ENCODE measurements around the gene AP5S1.

AP5S1 gene

GRCh38 chr20:3858689-3859088 is 38.3 kb downstream of the AP5S1 start:
- Histone ChIP-seq H3K9me2 (replicated peaks; ENCODE audit: low read depth, low read length) (no peaks in the 10 kb centered on the region), H3F3A (ENCODE audit: low read depth) (no peaks in the 10 kb centered on the region), H3K27me3 (ENCODE audit: insufficient read depth, low read length, poor library complexity, severe bottlenecking) (no peaks in the 10 kb centered on the region), H3K4me2 (ENCODE audit: low read depth, low read length, poor library complexity, severe bottlenecking) (no peak overlapping the region), H3K4me3 (ENCODE audit: low read length, poor library complexity, severe bottlenecking) (no peak overlapping the region), H3K9ac (ENCODE audit: low read depth, low read length, poor library complexity, severe bottlenecking) (no peak overlapping the region), H3K9me3 (ENCODE audit: insufficient read depth, low read depth, low read length) (no peaks in the 10 kb centered on the region), H3K36me3 (ENCODE audit: insufficient read depth, low read length) (peaks cover 35% of the 10 kb centered on the region), H3K4me1 (ENCODE audit: insufficient read depth, low read length, poor library complexity, severe bottlenecking) (no peaks in the 10 kb centered on the region), H4K20me1 (ENCODE audit: insufficient read depth, low read length, poor library complexity, severe bottlenecking) (no peaks in the 10 kb centered on the region), H3K79me2 (ENCODE audit: insufficient read depth, low read length) (no peaks in the 10 kb centered on the region), H2AFZ (ENCODE audit: low read length) (no peak overlapping the region)
- no peak for TF ChIP-seq EZH2phosphoT487 (IDR thresholded peaks at IDR 0.05; ENCODE audit: borderline replicate concordance)
- TF ChIP-seq, protein P1, sequence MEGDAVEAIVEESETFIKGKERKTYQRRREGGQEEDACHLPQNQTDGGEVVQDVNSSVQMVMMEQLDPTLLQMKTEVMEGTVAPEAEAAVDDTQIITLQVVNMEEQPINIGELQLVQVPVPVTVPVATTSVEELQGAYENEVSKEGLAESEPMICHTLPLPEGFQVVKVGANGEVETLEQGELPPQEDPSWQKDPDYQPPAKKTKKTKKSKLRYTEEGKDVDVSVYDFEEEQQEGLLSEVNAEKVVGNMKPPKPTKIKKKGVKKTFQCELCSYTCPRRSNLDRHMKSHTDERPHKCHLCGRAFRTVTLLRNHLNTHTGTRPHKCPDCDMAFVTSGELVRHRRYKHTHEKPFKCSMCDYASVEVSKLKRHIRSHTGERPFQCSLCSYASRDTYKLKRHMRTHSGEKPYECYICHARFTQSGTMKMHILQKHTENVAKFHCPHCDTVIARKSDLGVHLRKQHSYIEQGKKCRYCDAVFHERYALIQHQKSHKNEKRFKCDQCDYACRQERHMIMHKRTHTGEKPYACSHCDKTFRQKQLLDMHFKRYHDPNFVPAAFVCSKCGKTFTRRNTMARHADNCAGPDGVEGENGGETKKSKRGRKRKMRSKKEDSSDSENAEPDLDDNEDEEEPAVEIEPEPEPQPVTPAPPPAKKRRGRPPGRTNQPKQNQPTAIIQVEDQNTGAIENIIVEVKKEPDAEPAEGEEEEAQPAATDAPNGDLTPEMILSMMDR (conservative IDR thresholded peaks at IDR 0.05; ENCODE audit: low read length) = no peak

DNA sequence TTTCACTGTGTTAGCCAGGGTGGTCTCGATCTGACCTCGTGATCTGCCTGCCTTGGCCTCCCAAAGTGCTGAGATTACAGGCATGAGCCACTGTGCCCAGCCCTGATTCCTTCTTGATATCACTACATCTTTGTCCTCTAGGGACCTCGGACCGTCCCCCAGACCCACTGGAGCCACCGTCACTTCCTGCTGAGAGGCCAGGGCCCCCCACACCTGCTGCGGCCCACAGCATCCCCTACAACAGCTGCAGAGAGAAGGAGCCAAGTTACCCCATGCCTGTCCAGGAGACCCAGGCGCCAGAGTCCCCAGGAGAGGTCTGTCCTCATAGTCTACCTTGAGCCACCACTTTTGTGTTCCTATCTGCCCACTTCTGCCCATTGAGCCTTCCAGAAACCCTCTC is 40.8 kb downstream of the AP5S1 start:
- H3K4me1 ChIP-seq (ENCODE audit: insufficient read depth, low read length, poor library complexity, severe bottlenecking) = no peaks in the 10 kb centered on the region
- H3K4me2 ChIP-seq (ENCODE audit: low read depth, low read length, poor library complexity, severe bottlenecking) = no peak overlapping the region
- peaks cover 53% of the 10 kb centered on the region for H3K36me3 ChIP-seq (ENCODE audit: insufficient read depth, low read length)
- H3K9me3 ChIP-seq (ENCODE audit: insufficient read depth, low read depth, low read length) = no peaks in the 10 kb centered on the region
- no peaks in the 10 kb centered on the region for H3K27me3 ChIP-seq (ENCODE audit: insufficient read depth, low read length, poor library complexity, severe bottlenecking)
- no peak overlapping the region for H2AFZ ChIP-seq (ENCODE audit: low read length)
- H3K9me2 ChIP-seq (replicated peaks; ENCODE audit: low read depth, low read length) = no peaks in the 10 kb centered on the region
- no peak overlapping the region for H3K9ac ChIP-seq (ENCODE audit: low read depth, low read length, poor library complexity, severe bottlenecking)
- H3K4me3 ChIP-seq (ENCODE audit: low read length, poor library complexity, severe bottlenecking) = no peak overlapping the region
- no peaks in the 10 kb centered on the region for H3K79me2 ChIP-seq (ENCODE audit: insufficient read depth, low read length)
- H3F3A ChIP-seq (ENCODE audit: low read depth) = no peaks in the 10 kb centered on the region
- H4K20me1 ChIP-seq (ENCODE audit: insufficient read depth, low read length, poor library complexity, severe bottlenecking) = no peaks in the 10 kb centered on the region
- no peak for TF ChIP-seq EZH2phosphoT487 (IDR thresholded peaks at IDR 0.05; ENCODE audit: borderline replicate concordance)
- TF ChIP-seq, protein P1 (conservative IDR thresholded peaks at IDR 0.05; ENCODE audit: low read length) = no peak

DNA sequence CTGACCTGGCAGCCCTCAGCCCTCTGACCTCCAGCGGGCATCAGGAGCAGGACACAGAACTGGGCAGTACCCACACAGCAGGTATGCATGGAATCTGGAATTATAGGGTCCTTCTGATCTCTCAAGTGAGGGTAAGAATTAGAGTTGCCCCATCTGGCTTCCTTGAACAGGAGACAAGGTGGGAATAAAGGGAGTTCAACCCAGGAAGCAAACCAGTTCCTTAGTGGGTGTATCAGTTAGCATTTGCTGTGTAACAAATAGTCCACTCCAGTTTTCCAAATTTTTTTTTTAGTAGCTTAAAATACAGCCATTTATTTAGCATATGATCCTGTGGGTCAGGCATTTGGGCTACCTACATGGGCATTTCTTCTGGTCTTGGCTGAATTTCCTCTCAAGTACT is 42.0 kb downstream of the AP5S1 start:
- Histone ChIP-seq H2AFZ (ENCODE audit: low read length) (no peak overlapping the region), H3K4me1 (ENCODE audit: insufficient read depth, low read length, poor library complexity, severe bottlenecking) (no peaks in the 10 kb centered on the region), H3K9me2 (replicated peaks; ENCODE audit: low read depth, low read length) (no peaks in the 10 kb centered on the region), H3K79me2 (ENCODE audit: insufficient read depth, low read length) (no peaks in the 10 kb centered on the region), H3K27me3 (ENCODE audit: insufficient read depth, low read length, poor library complexity, severe bottlenecking) (no peaks in the 10 kb centered on the region), H4K20me1 (ENCODE audit: insufficient read depth, low read length, poor library complexity, severe bottlenecking) (no peaks in the 10 kb centered on the region), H3K4me2 (ENCODE audit: low read depth, low read length, poor library complexity, severe bottlenecking) (no peak overlapping the region), H3K9ac (ENCODE audit: low read depth, low read length, poor library complexity, severe bottlenecking) (no peak overlapping the region), H3K4me3 (ENCODE audit: low read length, poor library complexity, severe bottlenecking) (no peak overlapping the region), H3F3A (ENCODE audit: low read depth) (no peaks in the 10 kb centered on the region), H3K36me3 (ENCODE audit: insufficient read depth, low read length) (peaks cover 57% of the 10 kb centered on the region), H3K9me3 (ENCODE audit: insufficient read depth, low read depth, low read length) (no peaks in the 10 kb centered on the region)
- TF ChIP-seq, protein P1 (conservative IDR thresholded peaks at IDR 0.05; ENCODE audit: low read length) = no peak
- no peak for TF ChIP-seq EZH2phosphoT487 (IDR thresholded peaks at IDR 0.05; ENCODE audit: borderline replicate concordance)
